ENCODE data around the gene ADAMTS8.

Gene ADAMTS8

DNA sequence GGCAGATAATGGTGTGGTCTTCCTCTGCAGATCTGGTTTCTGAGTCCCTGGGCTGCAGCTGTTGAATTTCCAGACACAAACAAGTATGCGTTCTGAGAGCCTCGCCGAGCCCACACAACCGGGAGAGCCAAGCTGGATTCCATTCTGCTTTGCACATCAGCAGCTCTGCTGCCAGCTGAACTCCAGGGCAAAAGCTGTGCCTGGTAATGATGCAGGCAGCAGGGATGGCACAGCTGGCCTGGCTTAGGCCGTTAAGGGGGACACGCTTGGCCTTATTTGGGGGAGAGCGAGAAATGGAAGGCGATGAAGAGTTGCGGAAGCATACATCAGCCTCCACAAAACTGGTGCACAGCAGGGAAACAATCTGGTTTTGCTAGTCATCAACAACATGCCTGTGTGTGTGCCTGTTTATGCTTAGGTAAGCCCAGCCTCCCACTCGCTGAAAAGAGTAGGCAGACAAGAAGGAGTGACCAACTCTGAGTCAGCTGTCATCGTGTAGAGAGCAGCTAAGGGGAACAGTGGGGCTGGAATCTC is 25.1 kb downstream of the ADAMTS8 start:
- no peak overlapping the region for H3K4me3 ChIP-seq (ENCODE audit: low read length)
- no peak for DNase-seq
- TF ChIP-seq CTCF (IDR thresholded peaks at IDR 0.05; ENCODE audit: low read length) (no peak), EZH2phosphoT487 (IDR thresholded peaks at IDR 0.05; ENCODE audit: low read length) (no peak), EZH2 (optimal IDR thresholded peaks at IDR 0.05; ENCODE audit: low read depth, low read length) (no peak)

GRCh38 chr11:130402570-130402969 is 25.8 kb downstream of the ADAMTS8 start:
- Histone ChIP-seq H3K4me1 (ENCODE audit: low read length) (no peaks in the 10 kb centered on the region), H3K9me3 (replicated peaks; ENCODE audit: insufficient read depth, low read length) (no peaks in the 10 kb centered on the region), H3K79me2 (ENCODE audit: low read length) (no peaks in the 10 kb centered on the region), H3K9ac (ENCODE audit: low read length) (no peak overlapping the region), H3K4me2 (ENCODE audit: low read depth, low read length) (no peak overlapping the region), H3K27ac (ENCODE audit: low read length) (no peak overlapping the region), H3K27me3 (replicated peaks; ENCODE audit: insufficient read depth, low read length) (no peaks in the 10 kb centered on the region), H3F3A (ENCODE audit: insufficient read depth, low read length) (no peaks in the 10 kb centered on the region), H3K9me2 (replicated peaks; ENCODE audit: insufficient read depth, low read length) (no peaks in the 10 kb centered on the region), H3K4me3 (ENCODE audit: low read length) (no peak overlapping the region), H3K36me3 (replicated peaks; ENCODE audit: insufficient read depth, low read length) (no peaks in the 10 kb centered on the region), H2AFZ (ENCODE audit: low read length) (no peak overlapping the region), H4K20me1 (ENCODE audit: insufficient read depth, low read length) (no peaks in the 10 kb centered on the region)
- no peak for DNase-seq
- TF ChIP-seq CTCF (IDR thresholded peaks at IDR 0.05; ENCODE audit: low read length) = no peak
- no peak for TF ChIP-seq EZH2 (optimal IDR thresholded peaks at IDR 0.05; ENCODE audit: low read depth, low read length)
- TF ChIP-seq EZH2phosphoT487 (IDR thresholded peaks at IDR 0.05; ENCODE audit: low read length) = no peak

More for the DNA sequence above, 25.1 kb downstream of the ADAMTS8 start:
- Histone ChIP-seq H3K9ac (ENCODE audit: low read length) (no peak overlapping the region), H3K79me2 (ENCODE audit: low read length) (no peaks in the 10 kb centered on the region), H3K9me3 (replicated peaks; ENCODE audit: insufficient read depth, low read length) (no peaks in the 10 kb centered on the region), H3K9me2 (replicated peaks; ENCODE audit: insufficient read depth, low read length) (no peaks in the 10 kb centered on the region), H3F3A (ENCODE audit: insufficient read depth, low read length) (no peaks in the 10 kb centered on the region), H3K4me2 (ENCODE audit: low read depth, low read length) (no peak overlapping the region), H3K36me3 (replicated peaks; ENCODE audit: insufficient read depth, low read length) (no peaks in the 10 kb centered on the region), H3K27me3 (replicated peaks; ENCODE audit: insufficient read depth, low read length) (no peaks in the 10 kb centered on the region), H4K20me1 (ENCODE audit: insufficient read depth, low read length) (no peaks in the 10 kb centered on the region), H3K27ac (ENCODE audit: low read length) (no peak overlapping the region), H2AFZ (ENCODE audit: low read length) (no peak overlapping the region), H3K4me1 (ENCODE audit: low read length) (no peaks in the 10 kb centered on the region)

GRCh38 chr11:130400781-130401483 is 27.5 kb downstream of the ADAMTS8 start:
- H4K20me1 ChIP-seq (ENCODE audit: insufficient read depth, low read length) = no peaks in the 10 kb centered on the region
- H3K27me3 ChIP-seq (replicated peaks; ENCODE audit: insufficient read depth, low read length) = no peaks in the 10 kb centered on the region
- no peak overlapping the region for H3K4me2 ChIP-seq (ENCODE audit: low read depth, low read length)
- no peaks in the 10 kb centered on the region for H3K9me3 ChIP-seq (replicated peaks; ENCODE audit: insufficient read depth, low read length)
- no peak overlapping the region for H2AFZ ChIP-seq (ENCODE audit: low read length)
- H3K36me3 ChIP-seq (replicated peaks; ENCODE audit: insufficient read depth, low read length) = no peaks in the 10 kb centered on the region
- no peaks in the 10 kb centered on the region for H3K79me2 ChIP-seq (ENCODE audit: low read length)
- no peaks in the 10 kb centered on the region for H3K9me2 ChIP-seq (replicated peaks; ENCODE audit: insufficient read depth, low read length)
- no peak overlapping the region for H3K4me3 ChIP-seq (ENCODE audit: low read length)
- DNase-seq = no peak
- no peak overlapping the region for H3K27ac ChIP-seq (ENCODE audit: low read length)
- no peaks in the 10 kb centered on the region for H3K4me1 ChIP-seq (ENCODE audit: low read length)
- TF ChIP-seq EZH2phosphoT487 (IDR thresholded peaks at IDR 0.05; ENCODE audit: low read length) (no peak), CTCF (IDR thresholded peaks at IDR 0.05; ENCODE audit: low read length) (no peak), EZH2 (optimal IDR thresholded peaks at IDR 0.05; ENCODE audit: low read depth, low read length) (no peak)
- H3K9ac ChIP-seq (ENCODE audit: low read length) = no peak overlapping the region
- H3F3A ChIP-seq (ENCODE audit: insufficient read depth, low read length) = no peaks in the 10 kb centered on the region

Data from MM.1S (cell line).